Lower lobe of right lung (tissue), 2 donors: ENCODE measurements around the gene ATXN1. TPM values are rescaled to one million over a fixed set of nuclear protein-coding genes. Genes with fewer than 3 reads are reported as not detected.
"Not testable (repeated sequence)": the region's sequence is repeated elsewhere in the genome, so short reads cannot be mapped to it uniquely, and the experiment has no call there.

Source experiments
- ATAC-seq, 2 donors: fragments of 200-7000 bp; cut with Tn5 transposase; one replicate each; pipeline ENCODE4 v1.9.1; 2020 to 2022; ENCODE audit warnings: mild to moderate bottlenecking in 2 of 2, moderate library complexity in 2 of 2
- DNase-seq: peaks from one replicate; pipeline ENCODE4 v3.0.0-alpha.2; 2020
- H3K27ac ChIP-seq: fragments of 200-600 bp; one replicate; pipeline ENCODE4 v1.8.0; 2022
- H3K27me3 ChIP-seq: fragments of 200-600 bp; one replicate; pipeline ENCODE4 v1.8.0; 2022; ENCODE audit warnings: low read depth
- H3K36me3 ChIP-seq: fragments of 200-600 bp; one replicate; pipeline ENCODE4 v1.8.0; 2022; ENCODE audit warnings: mild to moderate bottlenecking
- H3K4me1 ChIP-seq: fragments of 200-600 bp; one replicate; pipeline ENCODE4 v1.8.0; 2022
- H3K4me3 ChIP-seq: fragments of 200-600 bp; one replicate; pipeline ENCODE4 v1.8.0; 2022; ENCODE audit warnings: mild to moderate bottlenecking
- H3K9me3 ChIP-seq: fragments of 200-600 bp; one replicate; pipeline ENCODE4 v1.8.0; 2022
- CTCF ChIP-seq: fragments of 200-600 bp; IDR thresholded peaks from one replicate; pipeline ENCODE4 v1.8.0; 2022; ENCODE audit warnings: antibody characterized with exemption, mild to moderate bottlenecking
- intact Hi-C: fragments of 100-400 bp; cut with DNase I; formaldehyde crosslinking; loops from one replicate; pipeline ENCODE4 v1.11.0; 2022
- total RNA-seq: library from RNA; stranded (reverse); fragmentation: NEBNext Ultra II Directional; extraction: Animal tissue kit (Norgen Biotek cat#: 25700); gene quantifications from one replicate; pipeline ENCODE4 v1.2.1, GENCODE V29; 2021
- donor health status: DM: no; HTN: yes; CAD: no; lungs with severe emphysema.

The ATXN1 gene
- total RNA-seq, 1 donor from 2014 or later, result 75.9 TPM

GRCh38 chr6:16712931-16713484 lies 48.3 kb downstream of the ATXN1 start:
- ATAC-seq (peak; percentile 78 to 83), DNase-seq (peak; percentile 77)
- peak; percentile 30 for TF ChIP-seq CTCF
- peaks cover 24% of the 10 kb centered on the region for H3K4me1 ChIP-seq
- H3K36me3 ChIP-seq, result no peaks in the 10 kb centered on the region
- intact Hi-C loops, result no loop called here
- no peaks in the 10 kb centered on the region for H3K27me3 ChIP-seq
- no peaks in the 10 kb centered on the region for H3K9me3 ChIP-seq
- peak overlapping the region; percentile 76 for H3K27ac ChIP-seq
- peak overlapping the region; percentile 15 for H3K4me3 ChIP-seq

DNA sequence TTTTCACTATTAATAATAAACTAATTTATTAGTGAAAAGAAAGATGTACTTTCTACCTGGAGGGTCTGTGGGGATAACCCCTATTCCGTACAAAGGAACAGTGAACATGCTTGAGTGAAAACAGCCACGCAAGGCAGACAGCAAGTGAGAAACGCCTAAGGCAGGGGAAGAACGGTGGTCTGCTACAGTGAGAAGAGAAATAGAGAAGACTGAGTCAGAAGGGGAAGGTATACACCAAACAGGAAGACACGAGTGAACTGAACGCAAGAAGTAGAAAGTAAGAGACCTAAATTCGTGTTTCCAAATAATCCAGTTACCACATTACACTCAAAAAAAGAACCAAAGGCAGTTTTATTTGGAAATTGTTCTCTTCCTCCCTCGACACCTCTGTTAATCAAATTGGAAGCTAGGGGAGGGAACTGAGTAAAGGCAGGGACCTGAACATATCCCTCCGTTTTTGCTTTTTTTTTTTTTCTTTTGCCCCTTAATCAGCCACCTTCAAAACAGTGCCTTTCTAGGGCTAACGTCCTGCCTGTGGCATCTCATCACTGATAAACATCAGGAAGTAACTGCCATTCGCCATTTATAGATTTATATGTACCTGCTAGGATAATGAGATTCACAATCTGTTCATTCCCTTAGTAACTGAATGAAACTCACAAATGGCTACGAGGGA lies 48.9 kb downstream of the ATXN1 start:
- H3K4me1 ChIP-seq, result peaks cover 24% of the 10 kb centered on the region
- intact Hi-C loops, result no loop called here
- no peak for TF ChIP-seq CTCF
- H3K27me3 ChIP-seq, result no peaks in the 10 kb centered on the region
- DNase-seq (no peak), ATAC-seq (peak; percentile 66 to 77)
- H3K27ac ChIP-seq, result peak overlapping the region; percentile 76
- H3K36me3 ChIP-seq, result no peaks in the 10 kb centered on the region
- no peaks in the 10 kb centered on the region for H3K9me3 ChIP-seq
- peak overlapping the region; percentile 15 for H3K4me3 ChIP-seq

DNA sequence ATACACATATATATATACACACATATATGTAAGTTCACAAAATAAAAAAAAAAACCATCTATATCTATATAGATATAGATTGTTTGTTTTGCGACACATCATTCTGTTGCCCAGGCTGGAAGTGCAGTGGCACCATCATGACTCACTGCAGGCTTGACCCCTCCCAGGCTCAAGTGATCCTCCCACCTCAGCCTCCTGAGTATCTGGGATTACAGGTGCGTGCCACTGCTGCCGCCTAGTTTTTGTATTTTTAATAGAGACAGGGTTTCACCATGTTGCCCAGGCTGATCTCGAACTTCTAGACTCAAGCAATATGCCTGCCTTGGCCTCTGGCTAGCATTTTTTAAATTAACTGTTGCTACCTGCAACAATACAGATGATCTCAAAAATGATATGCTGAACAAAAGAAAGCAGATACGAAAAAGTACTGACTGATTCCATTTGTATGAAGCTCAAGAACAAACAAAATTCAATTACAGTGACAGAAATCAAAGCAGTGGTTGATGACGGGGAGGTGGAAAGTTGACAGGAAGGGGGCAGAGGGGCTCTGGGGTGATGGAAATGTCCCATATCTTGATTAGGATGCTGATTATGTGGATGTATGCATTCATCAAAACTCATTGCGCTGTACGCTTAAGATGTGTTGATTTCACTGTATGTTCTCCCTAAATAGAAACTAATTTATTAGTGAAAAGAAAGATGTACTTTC lies 49.6 kb downstream of the ATXN1 start:
- ATAC-seq, result peak in 1 of 2 donors; percentile 48
- no peak for DNase-seq
- H3K4me3 ChIP-seq, result peak overlapping the region; percentile 15
- H3K4me1 ChIP-seq, result peaks cover 24% of the 10 kb centered on the region
- no peaks in the 10 kb centered on the region for H3K36me3 ChIP-seq
- H3K27me3 ChIP-seq, result no peaks in the 10 kb centered on the region
- intact Hi-C loops, result no loop called here
- no peaks in the 10 kb centered on the region for H3K9me3 ChIP-seq
- H3K27ac ChIP-seq, result peak overlapping the region; percentile 76
- TF ChIP-seq CTCF, result no peak

GRCh38 chr6:16706911-16707783 lies 54.1 kb downstream of the ATXN1 start:
- Histone ChIP-seq H3K4me3 (no peak overlapping the region), H3K9me3 (no peaks in the 10 kb centered on the region), H3K27me3 (no peaks in the 10 kb centered on the region), H3K36me3 (no peaks in the 10 kb centered on the region), H3K4me1 (peaks cover 35% of the 10 kb centered on the region), H3K27ac (no peak overlapping the region)
- no peak for DNase-seq
- intact Hi-C loops, result no loop called here
- ATAC-seq, result no peak
- TF ChIP-seq CTCF, result no peak

DNA sequence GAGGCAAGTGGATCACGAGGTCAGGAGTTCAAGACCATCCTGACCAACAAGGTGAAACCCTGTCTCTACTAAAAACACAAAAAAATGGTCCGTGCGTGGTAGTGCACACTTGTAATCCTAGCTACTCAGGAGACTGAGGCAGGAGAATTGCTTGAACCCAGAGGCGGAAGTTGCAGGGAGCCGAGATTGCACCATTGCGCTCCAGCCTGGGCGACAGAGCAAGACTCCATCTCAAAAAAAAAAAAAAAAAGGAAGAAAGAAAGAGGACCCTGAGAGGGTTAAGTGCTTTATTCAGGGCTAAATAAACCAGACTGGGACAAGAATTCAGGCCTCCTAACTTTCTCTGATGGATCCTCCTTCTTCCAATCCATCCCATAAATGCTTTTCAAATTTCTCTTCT lies 54.8 kb downstream of the ATXN1 start:
- peak; percentile 35 to 39 for ATAC-seq
- H3K4me3 ChIP-seq, H3K27me3 ChIP-seq, intact Hi-C loops, H3K9me3 ChIP-seq, H3K36me3 ChIP-seq: not testable (repeated sequence)
- peak; percentile 73 for DNase-seq
- peak overlapping the region; percentile 7 for H3K27ac ChIP-seq
- peaks cover 30% of the 10 kb centered on the region for H3K4me1 ChIP-seq
